LNCaP clone FGC (cell line): ENCODE data around the gene HS3ST3A1.

Source experiments
- DNase-seq: peaks from one replicate; pipeline ENCODE4 v3.0.0-alpha.2; 2011; ENCODE audit warnings: low read depth
- H3K4me3 ChIP-seq: 2 replicates; pipeline ENCODE4 v1.5.1; 2011; ENCODE audit warnings: mild to moderate bottlenecking, low read depth, low read length, control low read depth
- TF ChIP-seq, protein P1 (sequence below): IDR thresholded peaks from 2 replicates; pipeline ENCODE4 v1.5.1; 2012; ENCODE audit warnings: mild to moderate bottlenecking; ENCODE audit not compliant: control insufficient read depth, insufficient read depth; ENCODE audit errors: extremely low read depth

HS3ST3A1 gene

DNA sequence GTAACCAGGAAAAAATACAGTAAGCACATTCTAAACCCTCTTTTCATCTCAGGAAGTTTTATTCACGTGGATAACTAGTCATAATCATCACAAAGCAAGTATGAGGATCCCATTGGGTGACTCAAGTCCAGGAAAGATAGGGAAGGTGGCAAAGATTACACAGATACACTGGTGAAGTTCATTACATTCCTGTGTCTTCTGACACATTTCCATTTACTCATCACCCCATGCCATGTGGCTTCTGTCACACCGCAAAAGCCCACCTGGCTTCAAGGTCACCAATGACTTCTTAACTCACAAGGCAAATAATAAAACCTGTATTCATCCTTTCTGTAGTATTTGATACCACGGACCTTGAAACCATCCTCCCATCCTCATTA lies 17.0 kb downstream of the HS3ST3A1 start:
- TF ChIP-seq, protein P1, sequence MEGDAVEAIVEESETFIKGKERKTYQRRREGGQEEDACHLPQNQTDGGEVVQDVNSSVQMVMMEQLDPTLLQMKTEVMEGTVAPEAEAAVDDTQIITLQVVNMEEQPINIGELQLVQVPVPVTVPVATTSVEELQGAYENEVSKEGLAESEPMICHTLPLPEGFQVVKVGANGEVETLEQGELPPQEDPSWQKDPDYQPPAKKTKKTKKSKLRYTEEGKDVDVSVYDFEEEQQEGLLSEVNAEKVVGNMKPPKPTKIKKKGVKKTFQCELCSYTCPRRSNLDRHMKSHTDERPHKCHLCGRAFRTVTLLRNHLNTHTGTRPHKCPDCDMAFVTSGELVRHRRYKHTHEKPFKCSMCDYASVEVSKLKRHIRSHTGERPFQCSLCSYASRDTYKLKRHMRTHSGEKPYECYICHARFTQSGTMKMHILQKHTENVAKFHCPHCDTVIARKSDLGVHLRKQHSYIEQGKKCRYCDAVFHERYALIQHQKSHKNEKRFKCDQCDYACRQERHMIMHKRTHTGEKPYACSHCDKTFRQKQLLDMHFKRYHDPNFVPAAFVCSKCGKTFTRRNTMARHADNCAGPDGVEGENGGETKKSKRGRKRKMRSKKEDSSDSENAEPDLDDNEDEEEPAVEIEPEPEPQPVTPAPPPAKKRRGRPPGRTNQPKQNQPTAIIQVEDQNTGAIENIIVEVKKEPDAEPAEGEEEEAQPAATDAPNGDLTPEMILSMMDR = no peak
- no peak overlapping the region for H3K4me3 ChIP-seq
- DNase-seq = no peak

DNA sequence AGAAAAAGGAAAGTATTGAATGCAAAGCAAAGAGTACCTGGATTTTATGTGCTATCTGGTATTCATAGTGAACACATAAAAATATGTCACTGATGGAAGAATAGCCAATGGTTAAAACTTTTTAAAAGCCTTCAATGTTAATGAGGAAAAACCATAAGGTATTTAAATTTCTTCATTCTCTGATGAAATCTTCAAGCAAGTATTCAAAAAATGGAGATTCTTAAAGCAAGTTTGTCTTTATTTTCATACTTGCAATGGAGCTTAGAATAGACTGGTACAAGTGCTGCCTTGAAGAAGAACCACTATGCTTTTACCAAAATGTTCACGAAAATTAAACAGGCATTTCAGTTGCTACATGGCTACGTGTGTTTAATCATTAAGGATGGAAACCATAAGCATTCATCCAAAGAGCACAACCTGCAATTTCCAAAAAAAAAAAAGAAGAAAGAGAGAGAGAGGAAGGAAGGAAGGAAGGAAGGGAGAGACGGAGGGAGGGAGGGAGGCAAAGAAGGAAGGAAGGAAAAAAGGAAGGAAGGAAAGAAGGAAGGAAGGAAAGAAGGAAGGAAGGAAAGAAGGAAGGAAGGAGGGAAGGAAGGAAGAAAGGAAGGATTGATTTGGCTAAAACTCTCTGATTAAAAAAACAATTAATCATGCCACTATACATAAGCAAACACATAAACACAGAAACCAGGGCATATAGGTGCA lies 17.6 kb downstream of the HS3ST3A1 start:
- H3K4me3 ChIP-seq = no peak overlapping the region
- TF ChIP-seq, protein P1 = no peak
- DNase-seq = no peak

DNA sequence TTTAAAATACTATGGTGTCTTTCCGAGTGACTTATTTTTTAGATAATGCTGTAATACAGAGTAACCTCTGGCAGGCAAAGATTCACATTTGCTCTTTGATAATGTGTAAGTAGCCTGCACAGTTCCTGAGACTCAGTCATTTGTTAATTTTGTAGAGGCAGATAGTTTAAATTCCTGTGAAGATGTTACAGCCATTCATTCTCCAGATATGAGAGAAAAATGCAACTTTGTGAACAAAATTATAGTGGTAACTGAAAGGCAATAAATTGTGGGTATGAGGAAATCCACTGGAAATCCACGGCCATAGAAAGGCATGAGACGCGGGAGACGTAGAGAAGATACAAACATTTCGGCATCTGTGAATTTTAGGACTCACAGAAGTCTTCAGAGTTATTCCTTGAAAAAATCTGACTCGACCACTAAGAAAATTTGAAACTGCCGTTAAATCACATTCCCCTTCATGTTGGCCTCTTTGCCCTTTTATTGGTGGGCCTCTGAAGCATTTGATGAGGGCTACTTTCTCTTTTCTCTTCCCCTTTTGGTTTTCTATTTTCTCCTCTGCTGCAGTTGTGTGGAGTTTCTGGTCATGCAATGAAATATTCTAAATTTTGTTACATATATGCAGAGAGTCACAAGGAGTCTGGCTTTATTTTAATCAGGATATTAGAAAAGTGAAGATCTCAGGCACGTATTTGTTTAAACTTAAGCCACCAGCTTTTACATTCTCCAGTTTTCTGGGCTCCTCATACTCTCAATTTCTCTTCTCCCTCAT lies 18.8 kb downstream of the HS3ST3A1 start:
- no peak overlapping the region for H3K4me3 ChIP-seq
- TF ChIP-seq, protein P1 = no peak
- no peak for DNase-seq

DNA sequence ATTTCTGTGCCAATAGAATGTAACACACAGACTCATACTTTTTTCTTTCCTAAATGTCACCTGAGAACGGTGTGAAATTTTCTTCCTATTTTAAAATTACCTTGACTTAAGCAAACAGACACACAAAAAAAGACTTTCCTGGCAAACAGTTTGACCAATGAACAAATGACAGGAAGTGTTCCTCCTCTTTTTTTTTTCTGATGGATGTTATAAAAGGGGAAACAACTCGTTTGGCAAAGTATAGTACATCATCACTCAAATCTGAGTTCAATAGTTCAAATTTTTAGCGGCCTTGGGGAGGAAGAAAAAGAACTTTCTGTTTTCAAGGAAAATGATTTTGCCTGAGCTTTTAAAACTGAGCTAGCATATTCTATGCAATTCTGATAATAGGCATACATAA lies 19.8 kb downstream of the HS3ST3A1 start:
- TF ChIP-seq, protein P1 = no peak
- DNase-seq = no peak
- H3K4me3 ChIP-seq = no peak overlapping the region

DNA sequence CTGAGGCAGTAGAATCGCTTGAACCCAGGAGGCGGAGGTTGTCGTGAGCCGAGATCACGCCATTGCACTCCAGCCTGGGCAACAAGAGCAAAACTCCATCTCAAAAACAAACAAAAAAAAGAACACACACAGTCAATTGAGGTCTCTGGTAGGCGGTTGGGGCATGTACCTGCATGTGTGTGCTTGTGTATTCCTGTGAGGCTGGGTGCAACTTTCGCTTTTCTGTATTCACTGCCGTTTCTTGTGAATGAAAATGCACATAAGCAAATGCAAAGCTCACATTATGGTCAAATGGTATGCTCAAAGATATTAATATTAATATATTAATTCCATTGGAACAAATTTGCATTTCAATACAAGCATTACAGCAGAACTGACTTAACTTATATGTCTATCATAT lies 20.9 kb downstream of the HS3ST3A1 start:
- TF ChIP-seq, protein P1 = no peak
- H3K4me3 ChIP-seq = no peak overlapping the region
- no peak for DNase-seq

DNA sequence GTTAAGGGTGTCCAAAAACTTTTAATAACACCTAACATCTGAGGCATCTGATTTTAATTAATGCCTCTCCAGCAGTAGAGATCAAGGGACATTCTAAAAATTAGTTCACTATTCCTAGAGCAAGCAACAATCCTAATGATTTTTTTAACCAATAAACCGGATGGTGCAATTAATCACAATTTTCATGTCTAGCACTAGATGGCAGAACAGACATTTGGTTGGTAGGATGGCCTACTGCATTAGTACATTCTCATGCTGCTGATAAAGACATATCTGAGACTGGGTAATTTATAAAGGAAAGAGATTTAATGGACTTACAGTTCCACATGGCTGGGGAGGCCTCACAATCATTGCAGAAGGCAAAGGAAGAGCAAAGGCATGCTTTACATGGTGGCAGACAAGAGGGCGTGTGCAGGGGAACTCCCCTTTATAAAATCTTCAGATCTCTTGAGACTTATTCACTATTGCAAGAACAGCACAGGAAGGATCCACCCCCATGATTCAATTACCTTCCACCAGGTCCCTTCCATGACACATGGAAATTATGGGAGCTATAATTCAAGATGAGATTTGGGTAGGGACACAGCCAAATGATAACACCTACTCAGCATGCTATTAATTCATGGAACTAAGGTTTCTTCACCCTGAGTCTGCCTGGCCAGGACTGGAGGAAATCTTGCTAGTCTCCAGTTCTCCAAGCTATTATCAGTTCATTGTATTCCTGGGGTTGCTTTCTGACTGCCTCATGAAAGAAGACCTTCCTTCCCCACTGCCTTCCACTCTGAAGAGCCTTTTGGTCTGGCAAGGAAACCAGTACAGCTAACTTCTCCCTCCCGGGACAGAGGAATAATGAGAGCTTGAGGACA lies 24.8 kb downstream of the HS3ST3A1 start:
- TF ChIP-seq, protein P1 = peak; percentile 51
- no peak for DNase-seq
- no peak overlapping the region for H3K4me3 ChIP-seq
